ENCODE results near the gene PRCD.
"Not testable (repeated sequence)": the region's sequence is repeated elsewhere in the genome, so short reads cannot be mapped to it uniquely, and the experiment has no call there.

Gene PRCD

DNA sequence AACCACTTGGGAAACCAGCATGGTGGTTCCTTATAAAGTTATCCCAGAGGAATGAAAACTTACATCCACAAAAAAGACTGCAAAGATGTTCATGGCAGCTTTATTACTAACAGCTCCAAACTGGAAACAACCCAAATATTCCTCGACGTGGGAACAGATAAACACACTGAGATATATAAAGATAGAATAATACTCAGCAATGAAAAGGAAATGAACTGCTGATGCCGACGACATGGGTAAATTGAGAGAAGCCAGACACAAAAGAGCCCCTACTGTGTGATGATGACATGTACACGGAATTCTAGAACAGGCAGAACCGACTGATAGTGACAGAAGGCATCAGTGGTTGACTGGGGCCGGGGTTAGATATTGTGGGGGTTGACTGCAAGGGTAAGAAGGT lies 9.7 kb downstream of the PRCD start:
- DNase-seq (ENCODE audit: low read depth, low spot score) = no peak
- H3K27ac ChIP-seq = peak overlapping the region; percentile 99

DNA sequence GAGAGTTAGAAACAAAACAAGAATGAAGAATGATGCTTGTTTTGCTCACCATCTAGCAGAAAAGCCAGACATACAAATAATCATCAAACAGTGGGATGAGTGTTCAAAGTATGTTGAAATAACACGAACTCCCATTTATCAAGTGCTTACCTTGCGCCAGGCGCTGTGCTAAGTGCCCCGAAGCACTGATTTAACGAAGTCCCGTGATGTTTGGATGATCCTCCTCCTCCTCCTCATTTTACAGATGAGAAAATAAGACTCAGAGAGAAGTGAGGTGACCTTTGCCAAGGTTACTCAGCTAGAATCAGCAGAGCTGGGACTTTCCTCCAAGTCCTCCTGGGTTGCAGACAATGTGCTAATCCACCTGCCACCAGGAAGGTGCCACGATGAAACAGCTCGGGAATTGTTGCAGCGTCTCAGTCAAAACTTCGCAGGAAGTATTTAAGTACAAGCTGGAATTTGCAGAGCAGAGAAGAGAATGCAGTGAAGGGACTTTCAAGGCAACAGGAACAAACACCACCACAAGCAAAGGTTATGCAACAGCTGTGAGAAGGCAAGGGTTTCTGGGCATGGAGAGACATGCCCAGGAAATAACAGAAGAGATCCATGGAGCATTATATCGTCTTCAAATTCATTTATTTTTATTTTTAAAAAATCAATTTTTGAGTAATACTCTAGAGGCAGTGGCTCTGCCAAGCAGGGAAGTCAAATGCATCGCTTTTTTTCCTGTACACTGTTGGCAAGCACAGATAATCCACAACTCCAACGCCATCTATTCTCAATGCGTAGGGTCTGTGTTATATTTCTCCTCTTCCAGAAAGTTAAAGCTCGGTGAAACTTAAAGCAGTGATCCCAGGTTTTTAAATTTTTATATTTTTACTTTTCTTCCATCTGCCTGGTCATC lies 11.1 kb downstream of the PRCD start:
- peak; percentile 69 for DNase-seq (ENCODE audit: low read depth, low spot score)
- H3K27ac ChIP-seq = peak overlapping the region; percentile 99

DNA sequence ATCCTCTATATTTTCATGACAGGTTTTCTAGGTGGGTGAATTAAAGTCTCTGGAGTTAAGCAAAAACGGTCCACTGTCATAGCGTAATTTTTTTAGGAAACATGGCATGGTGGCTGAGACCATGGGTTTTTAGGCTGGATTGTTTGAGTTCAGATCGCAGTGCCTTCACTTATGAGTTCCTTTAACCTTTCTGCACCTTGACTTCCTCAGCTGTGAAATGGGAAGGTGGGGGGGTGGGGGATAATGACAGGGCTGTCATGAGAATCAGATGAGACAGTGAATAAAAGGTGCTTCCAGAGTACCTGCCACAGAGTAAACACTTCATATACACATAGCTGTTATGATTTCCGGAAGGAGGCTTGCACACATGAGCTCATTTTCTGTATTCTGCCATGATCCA lies 11.8 kb downstream of the PRCD start:
- DNase-seq (ENCODE audit: low read depth, low spot score) = no peak
- H3K27ac ChIP-seq = peak overlapping the region; percentile 99

DNA sequence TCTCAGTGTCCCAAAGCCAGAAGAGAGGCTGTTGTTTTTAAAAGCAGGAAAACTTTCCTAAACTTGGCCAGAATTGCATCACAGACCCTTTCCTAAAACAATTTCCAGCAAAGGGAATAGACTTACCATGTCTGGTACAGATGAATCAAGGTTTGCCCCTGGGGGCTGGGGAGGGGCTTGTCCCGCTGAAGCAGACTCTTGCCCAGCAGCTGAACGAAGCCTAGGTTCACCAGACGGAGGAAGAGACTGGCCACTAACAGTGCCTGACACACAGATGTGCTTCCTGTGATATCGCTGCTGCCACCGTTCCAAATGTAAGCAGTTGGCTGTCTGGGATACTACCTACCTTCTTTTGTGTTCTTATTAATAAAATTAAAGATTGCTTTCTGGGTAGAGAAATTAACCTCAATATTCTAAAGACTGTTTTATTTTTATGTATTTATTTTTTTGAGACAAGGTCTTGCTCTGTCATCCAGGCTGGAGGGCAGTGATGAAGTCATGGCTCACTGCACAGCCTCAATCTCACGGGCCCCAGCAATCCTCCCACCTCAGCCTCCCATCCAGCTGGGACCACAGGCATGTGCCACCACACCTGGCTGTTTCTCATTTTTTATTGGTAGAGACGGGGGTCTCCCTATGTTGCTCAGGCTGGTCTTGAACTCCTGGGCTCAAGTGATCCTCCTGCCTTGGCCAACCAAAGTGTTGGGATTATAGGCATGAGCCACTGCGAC lies 13.5 kb downstream of the PRCD start:
- H3K27ac ChIP-seq = peak overlapping the region; percentile 11
- DNase-seq (ENCODE audit: low read depth, low spot score) = no peak

DNA sequence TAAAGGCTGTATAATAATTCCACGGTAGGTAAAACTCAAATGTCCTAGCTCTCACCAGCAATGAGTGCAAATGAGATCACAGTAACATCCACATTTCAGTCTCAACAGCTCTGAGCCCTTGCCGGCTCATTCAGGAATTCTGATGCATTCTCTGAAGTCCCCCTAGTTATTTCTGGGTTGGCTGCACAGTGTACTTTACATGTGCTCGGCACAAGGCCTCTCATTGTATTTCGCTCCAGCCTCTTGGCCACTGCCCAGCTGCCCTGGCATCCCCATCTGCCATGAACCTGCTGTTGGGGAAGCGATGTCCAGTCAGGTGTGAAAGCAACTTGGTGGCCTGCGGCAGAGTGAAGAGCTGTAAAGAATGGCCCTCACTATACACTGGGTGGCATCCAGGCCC lies 14.3 kb downstream of the PRCD start:
- no peak overlapping the region for H3K27ac ChIP-seq
- DNase-seq (ENCODE audit: low read depth, low spot score) = no peak

DNA sequence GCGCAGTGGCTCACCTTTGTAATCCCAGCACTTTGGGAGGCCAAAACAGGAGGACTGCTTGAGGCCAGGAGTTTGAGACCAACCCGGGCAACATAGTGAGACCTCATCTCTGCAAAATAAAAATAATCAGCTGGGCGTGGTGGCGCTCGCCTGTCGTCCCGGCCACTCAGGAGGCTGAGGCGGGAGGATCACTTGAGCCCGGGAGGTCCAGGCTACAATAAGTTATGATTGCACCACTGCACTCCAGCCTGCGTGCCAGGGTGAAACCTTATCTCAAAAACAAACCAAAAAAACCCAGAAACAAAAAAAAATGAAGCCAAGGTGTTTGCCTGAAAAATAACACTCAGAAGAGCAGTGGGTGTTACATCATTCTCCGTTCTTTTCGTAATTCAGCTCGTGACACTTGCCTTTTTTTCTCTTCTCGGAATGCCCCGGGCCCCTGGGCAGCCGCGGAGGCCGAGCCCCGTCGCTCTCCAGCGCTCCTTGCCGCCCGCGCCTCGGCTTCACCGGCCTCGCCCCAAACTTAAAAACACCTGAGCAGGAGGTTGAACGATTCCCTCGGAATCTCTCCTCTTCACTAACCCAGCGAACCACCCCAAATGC lies 17.0 kb downstream of the PRCD start:
- DNase-seq (ENCODE audit: low read depth, low spot score) = no peak
- H3K27ac ChIP-seq = peak overlapping the region; percentile 85

DNA sequence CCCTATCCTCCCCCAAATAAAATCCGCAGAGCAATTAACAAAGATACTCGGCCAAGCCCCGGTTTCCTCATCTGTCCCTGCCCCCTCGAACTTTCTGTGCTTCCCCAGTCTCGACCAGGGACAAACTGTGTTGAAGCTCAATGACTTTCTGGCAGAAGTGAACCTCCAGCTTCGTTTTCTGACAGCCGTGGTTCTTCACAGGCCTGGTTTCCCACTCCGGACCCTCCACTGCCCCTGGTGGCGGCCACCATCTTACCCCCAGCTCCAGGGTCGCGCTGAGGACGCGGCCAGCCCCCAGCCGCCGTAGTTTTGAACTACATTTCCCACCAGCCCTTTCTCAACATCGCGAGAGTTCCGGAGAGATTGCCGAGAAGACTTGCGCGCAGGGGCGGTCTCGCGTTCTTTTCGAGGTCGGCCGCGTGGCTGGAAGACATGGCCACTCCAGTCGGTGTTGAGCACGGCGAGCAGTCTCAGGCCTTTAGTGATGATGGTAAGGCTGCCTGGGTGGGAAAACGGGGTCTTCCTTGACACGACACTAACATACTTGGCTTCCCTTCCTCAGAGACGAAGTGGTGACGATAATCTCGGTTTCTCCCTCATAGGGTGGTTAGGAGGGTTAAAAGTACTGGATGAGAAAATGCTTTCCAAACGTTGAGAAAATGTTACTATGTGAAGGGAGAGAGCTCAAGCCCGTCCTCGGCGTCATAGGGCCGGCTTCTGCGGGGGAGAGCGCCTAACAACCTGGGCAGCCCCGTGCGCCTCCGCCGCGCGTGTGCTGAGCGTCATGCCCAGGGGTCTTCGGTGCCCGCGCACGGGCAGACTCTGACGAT lies 17.7 kb downstream of the PRCD start:
- H3K27ac ChIP-seq = peak overlapping the region; percentile 85
- peak; percentile 79 for DNase-seq (ENCODE audit: low read depth, low spot score)

DNA sequence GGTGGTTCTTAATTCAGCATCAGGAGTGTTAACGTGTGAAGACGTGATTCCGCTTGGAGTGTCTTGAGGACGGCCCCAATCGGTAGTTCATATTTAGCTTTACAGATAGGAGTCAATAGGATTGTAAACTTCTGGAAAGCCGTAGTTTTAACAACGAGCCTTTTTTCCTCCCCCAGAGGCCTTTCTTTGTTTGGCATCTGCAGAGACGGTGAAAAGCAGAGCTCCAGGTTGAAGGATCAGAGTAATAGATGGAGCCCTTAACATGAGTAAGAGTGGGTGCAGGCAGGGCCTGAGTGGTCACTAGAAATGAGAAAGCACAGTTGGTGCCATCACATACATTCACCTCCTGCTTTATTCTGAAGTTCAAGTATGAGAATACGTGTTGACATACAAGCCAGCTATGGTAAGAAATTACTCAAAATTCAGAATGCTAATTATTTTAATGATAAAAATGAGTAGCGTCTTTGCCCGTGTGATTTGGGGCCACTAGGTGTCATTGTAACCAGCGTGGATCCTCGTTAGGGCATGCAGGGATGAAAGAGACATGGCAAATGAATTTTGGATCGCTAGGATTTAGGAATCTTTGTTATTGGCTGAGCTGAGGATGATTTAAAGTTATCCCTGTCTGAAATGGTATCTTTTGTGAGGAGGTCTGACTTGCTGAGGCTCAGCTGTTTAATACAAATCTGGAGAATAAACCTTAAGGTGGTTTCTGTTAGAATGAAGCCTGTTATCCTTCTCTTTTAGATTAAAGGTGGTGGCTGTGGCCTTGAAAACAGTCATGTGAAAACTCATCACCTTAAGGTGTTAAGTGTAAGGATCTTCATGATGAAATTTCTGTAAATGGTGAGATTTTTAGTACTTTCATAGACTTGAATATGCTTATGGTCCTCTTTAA lies 18.6 kb downstream of the PRCD start:
- DNase-seq (ENCODE audit: low read depth, low spot score) = no peak
- H3K27ac ChIP-seq = peak overlapping the region; percentile 85

DNA sequence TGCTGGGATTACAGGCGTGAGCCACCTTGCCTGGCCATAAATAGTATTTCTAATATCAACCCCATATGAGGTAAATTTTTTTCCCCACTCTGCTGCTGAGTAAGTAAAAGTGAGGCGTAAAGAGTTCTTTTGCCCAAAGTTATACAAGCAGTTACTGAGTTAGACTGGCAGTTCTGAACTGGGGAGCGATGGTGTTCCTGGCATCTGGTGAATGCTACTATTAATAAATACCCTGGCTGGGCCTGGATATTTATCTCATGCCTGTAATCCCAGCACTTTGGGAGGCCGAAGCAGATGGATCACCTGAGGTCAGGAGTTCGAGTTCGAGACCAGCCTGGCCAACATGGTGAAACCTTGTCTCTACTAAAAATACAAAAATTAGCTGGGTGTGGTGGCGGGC lies 19.6 kb downstream of the PRCD start:
- H3K27ac ChIP-seq = peak overlapping the region; percentile 85
- DNase-seq (ENCODE audit: low read depth, low spot score) = not testable (repeated sequence)

DNA sequence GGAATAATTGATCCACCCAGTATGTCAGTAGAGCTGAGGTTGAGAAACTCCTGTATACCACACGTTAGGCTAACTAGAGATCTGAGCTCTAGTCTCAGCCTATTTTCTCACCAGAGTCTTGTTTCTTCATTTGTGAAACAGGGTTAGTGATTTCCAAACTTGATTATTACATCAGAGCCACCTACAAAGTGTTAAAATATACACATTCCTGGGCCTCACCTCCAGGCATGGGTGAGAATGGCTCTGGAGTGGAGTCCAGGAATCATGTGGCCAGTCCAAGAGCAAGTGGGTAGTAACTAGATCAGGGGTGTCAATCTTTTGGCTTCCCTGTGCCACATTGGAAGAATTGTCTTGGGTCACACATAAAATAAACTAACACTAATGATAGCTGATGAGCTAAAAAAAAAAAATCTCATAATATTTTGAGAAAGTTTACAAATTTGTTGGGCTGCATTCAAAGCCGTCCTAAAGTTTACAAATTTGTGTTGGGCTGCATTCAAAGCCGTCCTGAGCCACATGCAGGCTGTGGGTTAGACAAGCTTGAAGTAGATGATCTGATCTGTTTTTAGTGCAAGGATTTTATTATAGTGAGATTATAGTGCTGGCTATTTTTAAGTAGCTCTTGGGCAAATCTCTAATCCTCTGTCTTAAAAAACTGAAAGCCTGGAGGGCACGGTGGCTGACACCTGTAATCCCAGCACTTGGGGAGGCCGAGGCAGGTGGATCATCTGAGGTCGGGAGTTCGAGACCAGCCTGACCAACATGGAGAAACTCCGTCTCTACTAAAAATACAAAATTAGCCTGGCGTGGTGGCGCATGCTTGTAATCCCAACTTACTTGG lies 20.4 kb downstream of the PRCD start:
- DNase-seq (ENCODE audit: low read depth, low spot score) = no peak
- peak overlapping the region; percentile 85 for H3K27ac ChIP-seq

DNA sequence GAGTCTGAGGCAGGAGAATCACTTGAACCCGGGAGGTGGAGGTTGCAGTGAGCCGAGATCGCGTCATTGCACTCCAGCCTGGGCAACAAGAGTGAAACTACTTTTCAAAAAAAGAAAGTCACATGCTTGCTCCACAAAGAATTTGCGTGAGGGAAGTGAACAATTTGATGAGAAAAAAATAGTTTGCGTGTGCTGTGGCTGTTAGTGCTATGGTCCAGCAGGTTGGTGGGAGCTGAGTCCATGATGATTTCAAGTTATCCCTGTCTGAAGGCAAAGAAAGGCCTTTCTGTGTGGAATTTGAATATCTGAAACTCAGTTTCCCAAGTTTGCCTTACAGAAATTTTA lies 21.0 kb downstream of the PRCD start:
- peak overlapping the region; percentile 85 for H3K27ac ChIP-seq
- no peak for DNase-seq (ENCODE audit: low read depth, low spot score)

DNA sequence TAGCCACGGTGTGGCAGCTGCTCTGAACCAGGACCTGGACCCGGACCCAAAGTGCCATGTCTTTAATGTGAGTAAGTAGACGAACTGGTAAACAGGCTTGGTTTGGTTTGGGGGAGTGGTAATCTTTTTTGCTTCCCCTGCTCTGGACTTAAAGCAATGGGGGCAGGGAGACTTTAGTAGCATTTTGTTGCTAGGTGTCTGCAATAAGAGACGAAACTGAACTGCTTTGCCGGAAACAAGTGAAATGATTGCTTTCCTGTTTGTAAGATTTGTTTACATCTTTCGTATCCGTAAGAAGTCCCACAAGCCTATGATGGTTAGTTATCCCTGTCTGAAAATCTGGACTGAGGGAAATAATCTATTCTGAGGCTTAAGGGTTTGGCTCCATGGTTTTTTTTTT lies 21.5 kb downstream of the PRCD start:
- peak overlapping the region; percentile 85 for H3K27ac ChIP-seq
- DNase-seq (ENCODE audit: low read depth, low spot score) = no peak

DNA sequence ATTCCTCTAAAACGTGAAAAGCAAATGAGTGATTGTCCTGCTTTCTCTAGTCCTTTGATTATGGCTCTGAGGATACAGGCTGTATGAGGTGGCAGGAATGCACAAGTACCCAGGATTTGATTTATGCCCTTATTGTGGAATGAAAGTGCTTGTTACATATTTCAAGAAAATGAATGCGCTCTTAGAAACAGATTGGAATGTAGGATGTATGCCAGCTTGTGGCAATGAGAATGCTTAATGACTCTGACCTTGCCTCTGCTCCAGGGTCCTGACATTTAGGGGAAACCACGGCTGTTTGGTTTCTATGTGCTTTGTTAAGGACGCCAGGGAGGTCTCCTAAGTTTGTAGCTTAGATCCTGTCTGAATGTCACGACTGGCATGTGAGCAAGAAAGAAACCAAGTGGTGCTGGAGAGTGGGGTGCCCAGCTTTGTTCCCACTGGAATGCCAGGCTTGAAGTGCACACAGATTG lies 22.0 kb downstream of the PRCD start:
- peak overlapping the region; percentile 85 for H3K27ac ChIP-seq
- no peak for DNase-seq (ENCODE audit: low read depth, low spot score)

DNA sequence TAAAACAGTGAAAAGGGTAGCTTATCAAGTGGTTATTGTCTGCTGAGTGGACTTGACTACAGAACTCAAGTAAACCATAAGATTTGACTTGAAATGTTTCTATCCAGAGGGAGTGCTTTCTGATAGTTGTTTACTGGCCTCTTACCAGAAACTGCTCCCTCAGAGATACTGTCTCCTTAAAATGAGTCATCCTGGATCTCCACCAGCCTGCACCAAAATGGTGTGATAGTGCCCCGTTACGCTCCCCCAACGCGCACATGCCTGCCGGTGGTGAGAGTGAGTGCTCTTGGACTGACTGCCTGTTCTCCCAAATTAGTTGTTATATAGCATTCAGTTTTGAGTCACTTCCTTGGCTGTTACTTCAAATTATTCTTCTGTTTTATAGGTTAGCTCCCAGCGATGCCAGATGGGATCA lies 22.9 kb downstream of the PRCD start:
- DNase-seq (ENCODE audit: low read depth, low spot score) = no peak

DNA sequence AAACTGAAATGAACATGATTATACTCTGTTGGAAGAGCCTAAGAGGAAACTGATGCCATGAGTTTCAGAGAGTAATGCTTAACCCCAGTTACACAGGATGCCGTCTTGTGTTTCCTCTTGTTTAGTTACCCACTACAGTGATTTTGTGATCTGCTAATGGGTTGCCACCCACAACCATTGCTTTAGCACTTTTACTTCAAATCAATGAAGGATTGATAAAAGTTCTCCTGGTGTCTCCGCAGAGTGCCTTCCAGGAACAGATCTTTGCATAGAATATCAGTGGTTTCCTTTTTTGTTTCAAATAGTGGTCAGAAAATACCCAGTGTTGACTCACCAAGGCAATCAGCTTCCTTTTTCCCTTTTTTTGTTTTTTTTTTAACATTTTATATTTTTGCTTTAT lies 23.5 kb downstream of the PRCD start:
- not testable (repeated sequence) for DNase-seq (ENCODE audit: low read depth, low spot score)
- H3K27ac ChIP-seq = peak overlapping the region; percentile 85

More for the DNA sequence above, 22.9 kb downstream of the PRCD start:
- peak overlapping the region; percentile 85 for H3K27ac ChIP-seq

DNA sequence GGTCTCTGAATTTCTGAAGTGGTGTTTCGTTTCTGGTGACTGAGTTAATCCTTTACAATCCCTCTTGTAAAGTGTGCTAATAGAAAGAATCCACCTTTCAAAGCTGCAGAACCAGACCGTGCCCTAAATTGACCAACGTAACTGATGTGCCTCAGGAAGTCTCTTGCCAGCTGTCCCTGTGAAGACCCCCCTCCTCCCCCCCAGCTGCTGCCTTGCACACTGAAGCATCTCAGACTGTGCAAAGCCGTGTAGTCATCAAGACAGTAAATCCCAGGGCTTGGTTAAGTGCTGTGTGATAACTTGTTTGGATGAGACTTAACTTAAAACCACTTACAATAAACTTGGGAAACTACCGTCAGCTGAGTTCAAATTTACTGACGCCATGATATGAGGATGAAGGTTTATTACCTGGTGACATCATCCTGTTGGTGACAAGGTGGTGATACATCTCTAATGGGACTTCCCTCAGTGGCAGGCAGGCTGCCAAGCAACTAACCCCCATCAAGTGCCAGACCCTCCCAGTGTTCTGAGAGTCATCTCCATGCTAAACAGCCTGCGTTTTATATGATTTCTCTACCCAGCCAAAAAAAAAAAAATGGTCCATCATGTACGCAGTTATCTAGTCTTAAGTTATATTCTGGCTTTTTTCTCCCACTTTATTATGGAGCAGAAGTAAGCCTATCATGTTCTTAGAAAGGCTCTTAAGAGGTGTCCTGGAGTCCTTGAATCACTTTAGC lies 25.3 kb downstream of the PRCD start:
- H3K27ac ChIP-seq = peak overlapping the region; percentile 70
- peak; percentile 74 for DNase-seq (ENCODE audit: low read depth, low spot score)

DNA sequence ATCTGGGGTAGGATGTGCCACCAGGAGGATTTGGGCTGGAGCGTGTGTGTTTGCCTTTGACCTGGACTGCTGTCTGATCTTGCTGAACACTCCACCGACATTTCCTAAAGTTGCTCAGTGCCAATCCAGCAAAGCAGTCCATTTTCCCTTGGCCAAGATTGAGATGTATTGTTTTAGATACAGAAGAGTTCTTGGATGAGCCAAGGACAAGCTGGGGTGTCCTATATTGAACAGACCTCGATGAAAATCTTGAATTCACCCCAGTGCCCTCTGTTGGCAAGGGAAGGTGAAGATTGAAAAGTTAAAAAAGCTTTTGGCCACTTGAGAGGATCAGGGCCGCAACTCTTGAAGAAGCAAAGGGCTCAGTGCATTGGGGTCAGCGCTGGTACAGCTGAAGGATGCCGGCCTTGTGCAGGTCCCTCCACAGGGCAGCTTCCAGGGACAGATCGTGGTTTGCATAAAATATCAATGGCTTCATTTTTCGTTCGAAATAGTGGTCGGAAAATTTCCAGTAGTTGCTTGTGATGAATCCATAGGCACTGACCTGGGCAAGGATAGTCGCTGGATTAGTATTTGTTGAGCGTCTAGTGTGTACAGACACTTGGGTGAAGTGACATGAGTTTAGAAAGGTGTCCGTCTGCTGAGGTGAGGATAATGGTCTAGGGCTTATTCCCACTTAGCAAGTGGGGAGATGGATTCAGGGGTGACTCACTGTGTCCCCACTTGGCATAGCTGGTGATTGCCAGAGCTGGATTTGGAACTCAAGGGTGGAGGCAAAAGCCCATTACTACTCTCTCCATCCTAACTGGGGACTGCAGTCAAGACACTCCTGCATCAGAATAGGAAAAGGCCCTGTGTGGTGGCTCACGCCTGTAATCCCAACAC lies 26.1 kb downstream of the PRCD start:
- DNase-seq (ENCODE audit: low read depth, low spot score) = no peak
- H3K27ac ChIP-seq = peak overlapping the region; percentile 70
